ENCODE measurements around the gene RCN1.
"Not testable (repeated sequence)": the region's sequence is repeated elsewhere in the genome, so short reads cannot be mapped to it uniquely, and the experiment has no call there.

Gene RCN1

DNA sequence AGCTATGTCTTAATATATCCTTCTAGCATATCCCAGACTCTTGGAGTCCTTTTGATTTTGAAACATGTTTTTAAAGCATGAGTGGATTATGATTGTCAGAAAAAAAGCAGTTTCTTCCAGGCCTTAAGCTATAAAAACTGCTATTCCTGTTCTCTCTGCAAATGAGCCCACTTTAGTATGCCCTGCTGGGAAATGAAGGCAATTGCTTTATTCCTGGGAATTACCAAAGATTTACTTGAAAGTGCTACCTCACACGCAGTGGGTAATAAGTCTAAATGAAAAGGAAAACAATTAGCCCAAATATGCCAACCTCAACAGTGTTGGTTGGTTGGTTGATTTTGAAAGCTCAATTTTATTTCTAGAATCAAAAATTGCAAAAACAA lies 17.2 kb upstream of the RCN1 start:
- no peak for DNase-seq (ENCODE audit: low read depth in 2 of 2, low spot score in 1 of 2)

DNA sequence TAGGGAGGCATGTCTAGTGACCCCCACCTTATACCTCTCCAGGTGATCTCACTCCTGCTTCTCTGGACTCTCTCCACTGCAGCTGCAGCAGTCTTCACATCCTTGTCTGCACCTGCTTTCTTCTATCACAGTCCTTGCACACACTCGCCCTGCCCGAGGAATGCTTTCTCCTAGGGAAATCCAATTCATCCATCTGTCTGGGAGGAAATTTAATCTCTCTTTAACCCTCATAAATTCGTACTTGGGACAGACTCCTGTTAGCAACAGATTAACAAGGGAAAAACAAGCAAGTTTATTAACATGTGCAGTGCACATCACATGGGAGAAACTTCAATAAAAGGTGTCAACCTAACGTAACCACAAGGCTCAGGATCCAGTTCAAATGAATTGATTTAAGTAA lies 11.3 kb upstream of the RCN1 start:
- no peak for DNase-seq (ENCODE audit: low read depth in 2 of 2, low spot score in 1 of 2)

DNA sequence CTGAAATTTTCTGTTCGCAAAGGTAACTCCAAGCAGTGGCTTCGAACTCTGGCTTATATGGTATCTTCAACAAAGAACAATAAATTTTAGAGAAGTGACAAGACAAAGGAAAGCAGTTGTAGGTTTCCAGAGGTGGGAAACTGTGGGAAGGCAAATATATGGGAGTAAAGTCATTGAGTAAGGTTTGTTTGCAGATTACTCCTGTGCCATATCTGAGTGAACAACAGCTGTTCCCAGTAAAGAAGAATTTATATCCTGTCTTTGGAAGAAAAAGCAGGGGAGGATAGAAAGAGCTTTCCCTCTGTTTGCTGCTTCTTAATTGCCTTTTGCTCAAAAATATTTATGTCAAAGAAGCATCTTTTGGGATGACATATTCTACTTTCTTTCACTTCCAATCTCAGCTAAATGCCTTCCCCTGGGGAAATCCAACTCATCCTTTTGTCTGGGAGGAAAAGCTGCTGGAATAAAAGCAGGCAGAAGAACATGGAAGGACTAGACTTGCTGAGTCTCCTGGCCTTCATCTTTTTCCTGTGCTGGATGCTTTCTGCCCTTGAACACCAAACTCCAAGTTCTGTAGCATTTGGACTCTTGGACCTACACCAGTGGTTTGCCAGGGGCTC lies 10.4 kb upstream of the RCN1 start:
- DNase-seq (ENCODE audit: low read depth in 2 of 2, low spot score in 1 of 2) = no peak

DNA sequence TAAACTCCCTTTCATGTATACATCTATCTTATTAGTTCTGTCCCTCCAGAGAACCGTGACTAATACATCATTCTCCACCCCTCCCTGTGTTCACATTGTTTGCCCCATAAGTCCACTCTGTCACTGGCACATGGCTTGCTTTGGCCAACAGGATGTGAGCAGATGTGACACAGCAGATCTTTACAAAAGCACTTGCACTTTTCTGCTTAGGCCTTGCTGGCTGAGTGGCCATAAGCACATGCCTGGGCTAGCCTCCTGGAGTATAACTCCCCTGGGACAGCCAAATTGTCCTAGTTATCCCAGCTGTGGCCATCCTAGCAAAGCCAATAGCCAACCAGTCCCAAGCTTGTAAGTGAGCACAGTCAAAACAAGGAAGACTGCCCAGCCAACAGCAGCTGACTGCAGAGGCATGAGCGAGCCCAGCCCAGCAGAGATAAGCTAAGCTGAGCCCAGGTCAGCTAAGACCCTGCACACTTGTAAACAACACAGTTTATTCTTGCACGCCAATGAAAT lies 9.7 kb upstream of the RCN1 start:
- no peak for DNase-seq (ENCODE audit: low read depth in 2 of 2, low spot score in 1 of 2)

GRCh38 chr11:32081901-32082300 lies 9.0 kb upstream of the RCN1 start:
- DNase-seq (ENCODE audit: low read depth in 2 of 2, low spot score in 1 of 2) = no peak

DNA sequence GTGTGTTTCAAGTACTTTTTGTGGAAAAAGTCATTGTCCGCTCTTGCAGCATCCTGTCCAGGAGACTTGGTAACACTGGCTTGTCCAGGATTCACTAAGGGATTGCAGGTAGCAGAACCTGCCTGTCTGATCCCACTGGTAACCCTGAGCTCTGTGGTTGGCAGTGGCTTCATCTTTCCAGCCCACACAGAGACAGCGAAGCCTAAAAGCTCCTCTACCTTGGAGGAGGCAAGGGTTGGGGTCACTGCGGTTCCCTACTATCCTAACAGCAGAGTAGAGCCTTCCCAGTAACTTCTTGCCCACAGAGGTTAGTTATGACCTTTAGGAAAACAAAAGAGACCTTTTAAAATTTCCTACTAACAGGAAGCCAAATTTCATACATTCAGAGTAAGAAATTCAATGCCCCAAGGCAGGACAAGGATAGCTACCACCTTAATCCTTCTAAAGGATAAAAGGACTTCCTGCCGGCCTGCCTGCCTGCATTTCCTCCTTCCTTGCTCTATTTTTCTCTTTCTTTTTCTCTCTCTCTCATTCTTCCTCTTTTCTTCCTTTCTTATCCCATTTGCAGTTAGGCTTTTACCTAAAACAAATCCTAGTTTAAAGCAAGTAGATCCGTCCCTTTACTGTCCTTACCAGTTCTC lies 8.4 kb upstream of the RCN1 start:
- no peak for DNase-seq (ENCODE audit: low read depth in 2 of 2, low spot score in 1 of 2)

GRCh38 chr11:32087597-32087996 lies 3.3 kb upstream of the RCN1 start:
- DNase-seq (ENCODE audit: low read depth in 2 of 2, low spot score in 1 of 2) = no peak

GRCh38 chr11:32088117-32088941 lies 2.5 kb upstream of the RCN1 start:
- no peak for DNase-seq (ENCODE audit: low read depth in 2 of 2, low spot score in 1 of 2)

DNA sequence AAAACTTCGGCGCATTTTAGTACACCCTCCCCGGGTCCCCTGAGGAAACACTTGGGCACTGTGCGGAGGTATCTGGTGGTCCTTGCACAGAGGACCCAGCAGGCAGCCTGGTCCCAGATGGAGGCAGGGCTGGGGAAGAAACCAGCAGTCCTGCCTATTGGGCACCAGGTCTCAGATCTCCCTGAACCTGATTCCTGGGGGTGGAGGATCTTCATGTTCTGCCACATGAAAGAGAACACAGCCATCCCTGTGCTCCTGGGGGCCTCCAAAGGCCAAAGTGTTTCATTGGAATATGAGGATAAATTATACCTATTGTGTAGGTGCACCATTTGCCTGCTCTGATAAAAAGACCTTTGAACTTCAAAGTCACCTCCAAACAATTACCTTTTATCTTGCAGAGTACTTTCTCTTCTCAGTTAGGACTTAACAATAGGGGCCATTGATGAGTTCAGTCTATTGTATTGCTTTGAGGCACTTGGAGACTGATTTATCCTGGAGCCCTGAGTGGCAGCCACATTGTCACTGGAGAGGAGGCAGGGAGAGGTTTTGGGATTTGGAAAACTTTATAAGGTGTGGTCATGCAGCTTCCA lies 1.8 kb downstream of the RCN1 start:
- no peak for DNase-seq (ENCODE audit: low read depth in 2 of 2, low spot score in 1 of 2)

DNA sequence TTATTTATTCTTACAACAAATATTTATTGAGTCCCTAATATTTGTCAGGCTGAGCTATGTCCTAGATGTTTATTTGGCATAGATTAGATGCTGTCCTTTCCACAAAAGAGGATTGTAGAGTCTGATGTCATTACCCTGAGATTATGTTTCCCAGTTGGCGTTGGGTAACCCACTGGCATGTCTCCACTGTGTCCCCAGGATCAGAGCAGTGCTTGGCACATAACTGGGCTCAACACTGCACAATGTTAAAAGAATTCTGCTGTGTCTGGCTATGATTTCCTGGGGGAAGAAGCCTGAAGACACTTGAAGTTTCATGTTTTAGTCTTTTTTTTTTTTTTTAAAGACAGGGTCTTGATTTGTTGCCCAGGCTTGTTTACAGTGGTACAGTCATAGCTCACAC lies 4.0 kb downstream of the RCN1 start:
- DNase-seq (ENCODE audit: low read depth in 2 of 2, low spot score in 1 of 2) = no peak

GRCh38 chr11:32098142-32098903 lies 7.4 kb downstream of the RCN1 start:
- no peak for DNase-seq (ENCODE audit: low read depth in 2 of 2, low spot score in 1 of 2)

DNA sequence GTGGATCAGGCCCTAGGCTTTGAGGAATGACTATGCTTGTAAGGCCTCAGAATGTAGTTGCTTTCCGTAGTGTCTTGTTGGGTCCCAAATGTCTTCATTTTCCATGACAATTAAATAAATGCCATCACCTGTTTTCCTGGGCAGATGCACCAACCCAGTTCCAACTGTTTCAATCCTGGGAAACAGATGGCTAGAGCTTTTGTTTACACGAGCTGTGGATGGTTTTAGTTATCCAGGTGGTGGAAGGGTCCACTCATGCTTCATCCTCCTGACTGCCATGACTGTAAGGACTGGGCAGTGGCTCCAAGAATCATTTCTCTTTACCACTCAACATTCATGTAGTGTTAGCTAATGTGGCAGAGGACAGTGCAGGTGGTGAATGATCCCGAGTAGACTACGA lies 8.6 kb downstream of the RCN1 start:
- no peak for DNase-seq (ENCODE audit: low read depth in 2 of 2, low spot score in 1 of 2)

DNA sequence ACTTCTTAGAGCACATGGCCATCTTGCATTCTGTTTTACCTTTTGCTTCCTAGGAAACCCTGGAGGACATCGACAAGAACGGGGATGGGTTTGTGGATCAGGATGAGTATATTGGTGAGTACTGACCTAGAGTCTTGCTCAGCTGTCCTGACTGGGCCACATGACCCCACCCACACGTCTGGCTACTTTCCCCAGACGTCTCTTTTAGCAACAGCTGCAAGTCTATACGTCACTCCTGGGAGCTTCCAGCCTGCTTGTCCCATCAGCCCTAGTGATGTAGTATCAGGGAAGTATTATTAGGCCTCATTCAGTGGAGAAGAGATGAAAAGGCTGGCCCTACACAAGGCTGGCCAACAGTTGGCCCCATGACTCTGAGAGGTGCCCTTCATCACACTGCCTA lies 9.6 kb downstream of the RCN1 start:
- DNase-seq (ENCODE audit: low read depth in 2 of 2, low spot score in 1 of 2) = no peak

- no peak for DNase-seq (ENCODE audit: low read depth in 2 of 2, low spot score in 1 of 2)
Measured at GRCh38 chr11:32101791-32102190, 10.9 kb downstream of the RCN1 start.

DNA sequence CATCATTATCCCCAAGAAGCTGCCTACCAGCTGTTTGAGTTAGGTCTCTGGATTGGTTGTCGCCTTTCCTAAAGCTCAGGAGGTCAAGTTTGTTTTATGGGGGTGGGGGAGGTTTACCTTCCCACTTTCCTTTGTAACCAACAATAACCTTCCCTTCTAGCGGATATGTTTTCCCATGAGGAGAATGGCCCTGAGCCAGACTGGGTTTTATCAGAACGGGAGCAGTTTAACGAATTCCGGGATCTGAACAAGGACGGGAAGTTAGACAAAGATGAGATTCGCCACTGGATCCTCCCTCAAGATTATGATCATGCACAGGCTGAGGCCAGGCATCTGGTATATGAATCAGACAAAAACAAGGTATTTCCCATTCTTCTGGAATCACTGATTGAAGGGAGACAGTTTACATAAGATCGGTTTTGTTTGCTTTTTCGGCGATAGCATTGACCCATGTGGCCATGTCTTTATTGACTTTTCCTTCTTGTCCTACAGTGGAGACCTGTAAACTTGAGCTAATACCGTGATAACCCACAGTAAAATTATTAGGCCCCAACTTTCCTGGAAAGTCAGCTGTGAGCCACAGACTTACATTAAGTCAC lies 12.3 kb downstream of the RCN1 start:
- DNase-seq (ENCODE audit: low read depth in 2 of 2, low spot score in 1 of 2) = not testable (repeated sequence)

GRCh38 chr11:32103941-32104340 lies 13.1 kb downstream of the RCN1 start:
- no peak for DNase-seq (ENCODE audit: low read depth in 2 of 2, low spot score in 1 of 2)

DNA sequence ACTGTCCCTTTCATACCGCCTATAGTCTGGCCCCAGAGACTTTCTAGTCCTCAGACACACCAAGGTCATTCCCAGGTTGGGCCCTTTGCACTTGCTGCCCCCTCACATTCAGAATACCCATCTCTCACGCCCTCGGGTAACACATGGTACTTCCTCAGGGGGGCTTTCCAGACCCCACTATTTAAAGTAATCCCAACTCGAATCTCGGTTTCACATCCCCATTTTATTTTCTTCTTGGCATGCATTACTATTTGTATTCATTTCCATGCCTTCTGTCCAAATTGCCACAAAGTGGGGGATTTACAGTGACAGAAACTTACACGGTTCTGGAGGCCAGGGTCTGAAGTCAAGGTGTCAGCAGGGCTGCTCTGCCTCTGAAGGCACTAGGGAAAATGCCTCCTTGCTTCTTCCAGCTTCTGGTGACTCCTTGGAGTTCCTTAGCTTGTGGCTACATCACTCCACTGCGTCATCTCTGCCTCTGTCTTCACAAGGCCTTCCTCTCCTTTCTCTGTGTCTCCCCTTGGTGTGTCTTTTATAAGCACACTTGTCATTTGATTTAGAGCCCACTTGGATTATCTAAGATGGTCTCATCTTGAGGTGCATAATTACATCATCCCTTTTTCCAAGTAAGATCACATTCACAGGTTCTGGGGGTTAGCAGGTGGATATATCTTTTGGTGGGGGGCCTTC lies 15.1 kb downstream of the RCN1 start:
- DNase-seq (ENCODE audit: low read depth in 2 of 2, low spot score in 1 of 2) = no peak

GRCh38 chr11:32107647-32108046 lies 16.8 kb downstream of the RCN1 start:
- DNase-seq (ENCODE audit: low read depth in 2 of 2, low spot score in 1 of 2) = no peak

DNA sequence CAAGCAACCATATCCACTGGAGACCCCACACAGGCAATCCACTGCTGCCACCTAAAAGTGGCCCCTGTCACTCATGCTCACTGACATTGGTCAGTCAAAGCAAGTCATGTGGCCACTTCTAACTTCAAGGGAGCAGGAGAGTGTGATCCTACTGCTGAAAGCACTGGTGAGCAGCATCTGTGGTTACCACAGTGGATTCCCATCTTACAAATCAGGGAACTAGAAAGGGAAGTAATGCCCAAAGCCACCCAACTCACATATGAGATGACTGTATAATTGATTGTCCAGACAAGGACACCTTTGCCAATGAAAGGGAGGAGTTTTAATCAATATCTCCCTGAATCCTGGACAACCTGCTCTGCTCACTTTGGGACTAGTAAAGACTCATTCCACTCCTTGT lies 17.7 kb downstream of the RCN1 start:
- no peak for DNase-seq (ENCODE audit: low read depth in 2 of 2, low spot score in 1 of 2)

GRCh38 chr11:32109138-32109537 lies 18.3 kb downstream of the RCN1 start:
- no peak for DNase-seq (ENCODE audit: low read depth in 2 of 2, low spot score in 1 of 2)
